HepG2 (cell line): ENCODE data around the gene CASKIN1. TPM values are rescaled to one million over a fixed set of nuclear protein-coding genes. Genes with fewer than 3 reads are reported as not detected.

Experiments
- ARNT ChIP-seq: fragments of 450-650 bp; IDR thresholded peaks from 2 replicates; pipeline ENCODE4 v1.6.1; 2017
- ATF7-NPFF ChIP-seq: sonication (generic); formaldehyde crosslinking; IDR thresholded peaks from 2 replicates; pipeline ENCODE4 v1.8.1; 2023; ENCODE audit warnings: mild to moderate bottlenecking, low read depth, missing genetic modification reagents, moderate library complexity
- DNMT3B ChIP-seq: conservative IDR thresholded peaks from 2 replicates; pipeline ENCODE4 v1.6.1; 2016; ENCODE audit warnings: missing biosample characterization, control low read depth
- ELF1 ChIP-seq: sonication (generic); formaldehyde crosslinking; IDR thresholded peaks from 2 replicates; pipeline ENCODE4 v1.4.0; 2020; ENCODE audit warnings: missing genetic modification reagents
- HNRNPK ChIP-seq: fragments of 200-400 bp; formaldehyde crosslinking; IDR thresholded peaks from 2 replicates; pipeline ENCODE4 v1.6.1; 2018; ENCODE audit warnings: low read length, low read depth, moderate library complexity, mild to moderate bottlenecking; ENCODE audit not compliant: poor library complexity, severe bottlenecking
- HNRNPUL1 ChIP-seq: fragments of 200-400 bp; formaldehyde crosslinking; IDR thresholded peaks from 2 replicates; pipeline ENCODE4 v1.6.1; 2017; ENCODE audit warnings: low read depth, mild to moderate bottlenecking, low read length, moderate library complexity
- ISX ChIP-seq: sonication (generic); formaldehyde crosslinking; conservative IDR thresholded peaks from 2 replicates; pipeline ENCODE4 v1.5.0; 2020; ENCODE audit warnings: missing genetic modification reagents
- KDM6A ChIP-seq: IDR thresholded peaks from 2 replicates; pipeline ENCODE4 v1.6.1; 2016; ENCODE audit warnings: low read depth
- LCORL ChIP-seq, 2 experiments: fragments of 450-650 bp in 1 of 2; sonication (generic) in 1 of 2; formaldehyde crosslinking in 1 of 2; IDR thresholded peaks; 2 replicates each; pipeline versions ENCODE4 v1.5.0 to v1.6.1; 2017 to 2020; ENCODE audit warnings: antibody characterized with exemption in 1 of 2, missing genetic modification reagents in 1 of 2
- MLX ChIP-seq: IDR thresholded peaks from 2 replicates; pipeline ENCODE4 v1.6.1; 2016
- RORA ChIP-seq: sonication (generic); formaldehyde crosslinking; IDR thresholded peaks from 2 replicates; pipeline ENCODE4 v1.5.0; 2020; ENCODE audit warnings: mild to moderate bottlenecking, missing genetic modification reagents, moderate library complexity
- SIN3B ChIP-seq: fragments of 150-350 bp; IDR thresholded peaks from 2 replicates; pipeline ENCODE4 v1.6.1; 2014; ENCODE audit warnings: low read length
- SIX4 ChIP-seq: sonication (generic); formaldehyde crosslinking; IDR thresholded peaks from 2 replicates; pipeline ENCODE4 v1.4.0; 2020; ENCODE audit warnings: missing genetic modification reagents
- ZBTB26 ChIP-seq: IDR thresholded peaks from 2 replicates; pipeline ENCODE4 v1.6.1; 2016; ENCODE audit warnings: missing compliant biosample characterization, missing genetic modification reagents, borderline replicate concordance
- ZBTB40 ChIP-seq, 2 experiments: fragments of 450-650 bp in 1 of 2; sonication (generic) in 1 of 2; formaldehyde crosslinking in 1 of 2; IDR thresholded peaks; 2 replicates each; pipeline versions ENCODE4 v1.6.1 to v1.8.0; 2016 to 2022; ENCODE audit warnings: antibody characterized with exemption in 1 of 2, mild to moderate bottlenecking in 1 of 2, missing genetic modification reagents in 1 of 2
- ZNF354B ChIP-seq: sonication (generic); formaldehyde crosslinking; IDR thresholded peaks from 2 replicates; pipeline ENCODE4 v1.8.0; 2022; ENCODE audit warnings: mild to moderate bottlenecking, missing genetic modification reagents
- ZNF792 ChIP-seq: IDR thresholded peaks from 2 replicates; pipeline ENCODE4 v1.6.1; 2016
- polyA plus RNA-seq, 8 experiments: library from polyadenylated mRNA; depleted of rRNA in 3 of 8; stranded (reverse) in 7 of 8; unstranded in 1 of 8; fragments of >200 nt; fragmentation: Illumina TruSeq in 4 of 8; extraction: Trizol in 4 of 8; gene quantifications; 2 replicates each; pipeline versions ENCODE4 v1.2.1 to v1.2.3, GENCODE V29; 2011 to 2016; ENCODE audit warnings: low read depth in 4 of 8, missing spikeins in 1 of 8, mixed read lengths in 1 of 8; ENCODE audit not compliant: insufficient read depth in 1 of 8
- total RNA-seq, 5 experiments: library from RNA; depleted of rRNA; stranded (reverse); fragments of >200 nt; fragmentation: Illumina TruSeq; extraction: Trizol; gene quantifications; 2 replicates each; pipeline ENCODE4 v1.2.3, GENCODE V29; 2016; ENCODE audit warnings: low read depth in 1 of 5

Gene CASKIN1
- total and polyA plus RNA-seq, 2 of the 13 experiments (the other 11 are each of a cell fraction or from before 2014, with no cell fraction given), result 1.2 to 2.2 TPM

DNA sequence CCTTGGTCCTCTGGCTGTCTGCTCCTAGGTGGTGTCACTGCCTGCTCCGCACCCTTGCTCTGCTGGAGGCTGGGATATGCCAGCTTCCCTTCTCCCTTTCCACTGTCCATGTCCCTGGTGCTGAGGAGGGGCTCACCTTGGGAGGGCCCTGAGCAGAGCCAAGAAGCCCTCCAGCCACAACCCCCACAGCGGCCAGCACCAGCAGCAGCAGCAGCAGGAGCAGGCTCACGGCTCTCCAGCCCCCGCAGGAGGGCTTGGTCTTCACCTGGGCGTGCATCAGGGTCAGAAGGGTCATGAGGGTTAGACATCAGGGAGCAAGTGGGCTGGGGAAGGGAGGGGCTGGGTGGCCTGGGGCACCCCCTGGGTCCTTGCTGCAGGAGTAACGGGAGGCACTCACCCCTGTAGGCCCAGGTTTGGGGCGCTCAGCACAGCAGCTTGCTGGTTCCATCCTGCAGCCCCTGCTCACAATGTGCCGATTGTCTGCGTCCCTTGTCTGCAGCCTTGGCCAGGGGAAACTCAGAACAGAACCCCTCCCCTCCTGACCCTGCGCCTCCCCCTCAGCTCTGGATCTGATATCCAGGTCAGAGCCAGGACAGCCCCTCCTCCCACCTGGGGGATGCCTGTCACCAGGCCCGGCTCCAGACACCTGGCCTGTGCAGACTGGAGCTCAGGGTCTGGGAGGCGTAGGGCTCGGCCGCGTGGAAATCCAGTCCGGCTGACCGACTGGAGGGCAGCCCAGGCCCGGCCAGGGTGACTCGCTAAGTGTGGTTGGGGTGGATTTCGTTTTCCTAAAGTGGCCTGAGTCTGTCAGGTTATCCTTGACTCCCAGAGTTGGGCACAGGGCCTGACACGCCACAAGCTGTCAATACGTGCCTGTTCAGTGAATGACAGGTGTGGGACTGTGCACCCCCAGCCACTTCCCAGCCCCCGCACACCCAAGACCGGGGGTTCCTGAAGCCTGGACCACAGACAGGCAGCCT, 14.3 kb upstream of the CASKIN1 start, which contains the start of gene BRICD5 (continued):
- TF ChIP-seq ZBTB26 (CRISPR knock-in tag) (peak; percentile 61; the same call in 1 of the 2 replicates), SIN3B (no peak), ARNT (no peak), RORA (CRISPR knock-in tag) (no peak), DNMT3B (no peak), MLX (no peak), ZNF792 (CRISPR knock-in tag) (no peak), SIX4 (CRISPR knock-in tag) (no peak), LCORL (IDR thresholded peaks at IDR 0.05) (no peak), LCORL (CRISPR knock-in tag; IDR thresholded peaks at IDR 0.05) (no peak), ELF1 (CRISPR knock-in tag) (no peak), HNRNPK (no peak), ZNF354B (CRISPR knock-in tag) (no peak), ATF7-NPFF (no peak), ZBTB40 (IDR thresholded peaks at IDR 0.05) (no peak), ZBTB40 (CRISPR knock-in tag; IDR thresholded peaks at IDR 0.05) (no peak), ISX (CRISPR knock-in tag) (no peak), HNRNPUL1 (no peak), KDM6A (CRISPR knock-in tag) (no peak)
